Neural crest cell (in vitro differentiated cells): ENCODE results near the gene ARHGEF7. TPM values are rescaled to one million over a fixed set of nuclear protein-coding genes. Genes with fewer than 3 reads are reported as not detected.

ENCODE experiments used
- DNase-seq: peaks from one replicate; pipeline ENCODE4 v3.0.0; 2021; ENCODE audit warnings: low read depth, mixed read lengths, low spot score
- H3K27ac Mint-ChIP-seq: one replicate; pipeline ENCODE4 v1.8.0; 2021; ENCODE audit warnings: mild to moderate bottlenecking, mixed read lengths; ENCODE audit not compliant: unreplicated experiment
- H3K27me3 Mint-ChIP-seq: 2 replicates; pipeline ENCODE4 v1.8.0; 2021; ENCODE audit warnings: low read depth, mild to moderate bottlenecking, mixed read lengths
- H3K36me3 Mint-ChIP-seq: 2 replicates; pipeline ENCODE4 v1.8.0; 2021; ENCODE audit warnings: low read depth, mild to moderate bottlenecking, mixed read lengths
- H3K4me1 Mint-ChIP-seq: 2 replicates; pipeline ENCODE4 v1.8.0; 2021; ENCODE audit warnings: mixed read lengths
- H3K4me3 Mint-ChIP-seq: one replicate; pipeline ENCODE4 v1.8.0; 2021; ENCODE audit warnings: mild to moderate bottlenecking, mixed read lengths
- H3K9me3 Mint-ChIP-seq: 2 replicates; pipeline ENCODE4 v1.8.0; 2021; ENCODE audit warnings: mixed read lengths
- total RNA-seq: library from RNA; stranded (reverse); gene quantifications from 2 replicates; pipeline ENCODE4 v1.2.1, GENCODE V29; 2021
- TF ChIP-seq, protein P1 (sequence below): fragments of 200-600 bp; sonication (generic); conservative IDR thresholded peaks from 2 replicates; pipeline ENCODE4 v1.5.0; 2021; ENCODE audit warnings: antibody characterized with exemption, mild to moderate bottlenecking

ARHGEF7 gene
- total RNA-seq, 1 donor from 2014 or later = 77.3 TPM

DNA sequence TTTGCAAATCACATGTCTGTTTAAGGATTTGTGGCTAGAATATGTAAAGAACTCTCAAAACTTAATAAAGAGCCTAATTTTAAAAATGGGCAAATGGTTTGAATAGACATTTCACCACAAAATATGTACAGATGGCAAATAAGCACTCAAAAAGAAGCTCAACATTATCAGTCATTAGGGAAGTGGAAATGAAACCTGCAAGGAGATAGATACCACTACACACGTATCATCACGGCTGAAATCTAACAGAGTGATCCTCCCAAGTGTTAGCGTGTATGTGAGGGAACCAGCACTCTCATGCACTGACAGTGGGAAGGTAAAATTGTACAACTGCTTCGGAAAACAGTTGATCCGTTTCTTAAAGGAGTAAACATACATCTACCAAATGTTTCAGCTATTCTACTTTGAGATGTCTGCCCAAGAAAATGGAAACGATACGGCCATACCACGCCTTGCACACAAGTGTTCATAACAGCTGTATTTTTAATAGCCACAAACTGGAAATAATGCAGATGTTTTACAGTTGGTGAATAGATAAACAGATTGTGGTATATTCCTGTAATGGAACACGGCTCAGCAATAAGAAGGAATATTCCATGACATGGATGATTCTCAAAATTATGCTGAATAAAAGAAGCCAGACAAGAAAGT, 14.5 kb downstream of the ARHGEF7 start:
- TF ChIP-seq, protein P1, sequence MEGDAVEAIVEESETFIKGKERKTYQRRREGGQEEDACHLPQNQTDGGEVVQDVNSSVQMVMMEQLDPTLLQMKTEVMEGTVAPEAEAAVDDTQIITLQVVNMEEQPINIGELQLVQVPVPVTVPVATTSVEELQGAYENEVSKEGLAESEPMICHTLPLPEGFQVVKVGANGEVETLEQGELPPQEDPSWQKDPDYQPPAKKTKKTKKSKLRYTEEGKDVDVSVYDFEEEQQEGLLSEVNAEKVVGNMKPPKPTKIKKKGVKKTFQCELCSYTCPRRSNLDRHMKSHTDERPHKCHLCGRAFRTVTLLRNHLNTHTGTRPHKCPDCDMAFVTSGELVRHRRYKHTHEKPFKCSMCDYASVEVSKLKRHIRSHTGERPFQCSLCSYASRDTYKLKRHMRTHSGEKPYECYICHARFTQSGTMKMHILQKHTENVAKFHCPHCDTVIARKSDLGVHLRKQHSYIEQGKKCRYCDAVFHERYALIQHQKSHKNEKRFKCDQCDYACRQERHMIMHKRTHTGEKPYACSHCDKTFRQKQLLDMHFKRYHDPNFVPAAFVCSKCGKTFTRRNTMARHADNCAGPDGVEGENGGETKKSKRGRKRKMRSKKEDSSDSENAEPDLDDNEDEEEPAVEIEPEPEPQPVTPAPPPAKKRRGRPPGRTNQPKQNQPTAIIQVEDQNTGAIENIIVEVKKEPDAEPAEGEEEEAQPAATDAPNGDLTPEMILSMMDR = no peak
- Mint-ChIP-seq H3K27me3 (no peaks in the 10 kb centered on the region), H3K4me1 (no peaks in the 10 kb centered on the region), H3K9me3 (no peaks in the 10 kb centered on the region), H3K4me3 (no peak overlapping the region), H3K36me3 (peaks cover 3% of the 10 kb centered on the region), H3K27ac (no peak overlapping the region)
- DNase-seq = no peak

DNA sequence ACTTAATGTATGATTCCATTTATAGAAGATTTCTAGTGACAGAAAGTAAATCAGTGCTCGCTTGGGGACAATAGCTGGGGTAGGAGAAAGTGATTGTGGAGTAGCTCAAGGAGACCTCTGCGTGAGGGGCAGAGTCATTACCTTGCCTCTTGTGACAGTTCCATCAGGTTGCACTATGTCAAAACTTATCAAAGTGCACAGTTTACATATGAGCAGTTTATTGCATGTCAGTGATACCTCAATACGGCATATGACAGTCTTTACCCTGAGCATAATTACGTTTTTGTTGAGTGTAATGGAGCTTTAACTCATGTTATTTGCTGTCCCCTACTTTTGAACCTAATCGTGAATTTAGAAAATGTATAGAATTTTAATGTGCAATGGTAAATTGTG, 15.0 kb downstream of the ARHGEF7 start:
- no peak overlapping the region for H3K4me3 Mint-ChIP-seq
- no peak overlapping the region for H3K27ac Mint-ChIP-seq
- H3K36me3 Mint-ChIP-seq = peaks cover 3% of the 10 kb centered on the region
- TF ChIP-seq, protein P1 = no peak
- DNase-seq = no peak
- no peaks in the 10 kb centered on the region for H3K9me3 Mint-ChIP-seq
- no peaks in the 10 kb centered on the region for H3K4me1 Mint-ChIP-seq
- no peaks in the 10 kb centered on the region for H3K27me3 Mint-ChIP-seq

DNA sequence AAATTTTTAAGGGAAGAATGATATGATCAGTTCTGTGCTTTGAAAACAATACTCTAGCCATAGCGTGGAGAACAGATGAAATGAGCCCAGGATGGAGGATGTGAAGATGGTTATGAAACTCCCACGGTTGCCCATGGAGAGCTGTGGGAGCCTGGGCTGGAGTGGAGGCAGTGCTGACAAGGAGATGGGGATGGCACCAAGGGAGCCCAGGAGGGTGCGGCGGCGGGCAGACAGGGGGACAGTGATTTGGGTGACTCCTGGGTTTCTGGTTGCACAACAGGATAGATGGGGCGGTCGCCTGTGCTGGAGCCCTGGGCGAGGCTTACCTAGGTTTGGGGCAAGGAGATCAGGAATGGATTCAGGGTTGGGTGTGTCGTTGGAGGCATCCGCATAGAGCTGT, 15.9 kb downstream of the ARHGEF7 start:
- TF ChIP-seq, protein P1 = no peak
- H3K9me3 Mint-ChIP-seq = no peaks in the 10 kb centered on the region
- H3K36me3 Mint-ChIP-seq = peaks cover 3% of the 10 kb centered on the region
- no peak overlapping the region for H3K4me3 Mint-ChIP-seq
- H3K4me1 Mint-ChIP-seq = no peaks in the 10 kb centered on the region
- no peak for DNase-seq
- no peaks in the 10 kb centered on the region for H3K27me3 Mint-ChIP-seq
- no peak overlapping the region for H3K27ac Mint-ChIP-seq

DNA sequence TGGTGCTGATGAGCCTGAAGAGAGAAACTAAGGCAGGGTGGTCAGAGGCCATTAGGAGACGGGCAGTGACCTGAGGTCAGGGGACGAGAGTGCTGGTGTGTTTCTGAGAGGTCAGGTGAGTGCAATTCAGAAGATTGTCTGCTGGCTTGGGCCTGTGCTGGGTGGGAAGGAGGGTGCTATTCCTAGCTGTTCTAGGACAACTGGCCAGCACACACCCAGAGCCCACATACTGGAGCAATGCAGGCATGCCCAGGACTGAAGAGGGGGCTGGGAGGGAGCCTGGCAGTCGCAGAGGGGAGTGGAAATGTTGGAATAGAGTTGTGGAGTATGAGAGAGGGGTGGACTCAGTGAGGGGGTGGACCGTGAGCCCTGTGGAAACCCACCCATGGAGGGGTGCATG, 16.5 kb downstream of the ARHGEF7 start:
- H3K4me3 Mint-ChIP-seq = no peak overlapping the region

DNA sequence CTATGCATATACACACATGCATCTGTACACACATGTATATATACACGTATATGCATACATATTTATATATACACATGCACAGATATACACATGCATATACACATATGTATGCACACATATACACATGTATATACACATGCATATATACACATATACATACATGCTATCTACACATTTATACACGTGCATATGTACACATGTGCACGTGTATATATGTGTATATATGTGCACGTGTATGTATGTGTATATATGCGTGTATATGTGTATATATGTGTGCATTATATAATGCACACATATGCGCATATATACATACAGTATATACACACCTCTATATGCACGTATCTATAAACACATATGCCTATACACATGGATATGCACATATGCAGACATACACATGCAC, 17.8 kb downstream of the ARHGEF7 start:
- H3K4me3 Mint-ChIP-seq = no peak overlapping the region
- DNase-seq = no peak
- no peak overlapping the region for H3K27ac Mint-ChIP-seq
- no peaks in the 10 kb centered on the region for H3K27me3 Mint-ChIP-seq
- peaks cover 3% of the 10 kb centered on the region for H3K36me3 Mint-ChIP-seq
- TF ChIP-seq, protein P1 = no peak
- no peaks in the 10 kb centered on the region for H3K9me3 Mint-ChIP-seq
- no peaks in the 10 kb centered on the region for H3K4me1 Mint-ChIP-seq

More for the DNA sequence above, 16.5 kb downstream of the ARHGEF7 start:
- TF ChIP-seq, protein P1 = no peak
- peaks cover 3% of the 10 kb centered on the region for H3K36me3 Mint-ChIP-seq
- H3K27ac Mint-ChIP-seq = no peak overlapping the region
- no peak for DNase-seq
- H3K27me3 Mint-ChIP-seq = no peaks in the 10 kb centered on the region
- H3K9me3 Mint-ChIP-seq = no peaks in the 10 kb centered on the region
- H3K4me1 Mint-ChIP-seq = no peaks in the 10 kb centered on the region
